K562 (cell line): Measurements from ENCODE around the gene ZKSCAN1. TPM values are rescaled to one million over a fixed set of nuclear protein-coding genes. Genes with fewer than 3 reads are reported as not detected.
A peak's percentile ranks its signal among the peaks of the same experiment; 100 is the strongest.

Experiments
- ATF3 ChIP-seq, 2 experiments: fragments of 450-650 bp in 1 of 2; sonication (generic) in 1 of 2; formaldehyde crosslinking in 1 of 2; IDR thresholded peaks in 1 of 2; conservative IDR thresholded peaks in 1 of 2; 2 replicates each; pipeline versions ENCODE4 v1.6.1 to v1.8.1; 2016 to 2023; ENCODE audit warnings: mild to moderate bottlenecking in 2 of 2, moderate library complexity in 2 of 2, inconsistent platforms in 1 of 2, missing genetic modification reagents in 1 of 2
- CBX3 ChIP-seq, 2 experiments: IDR thresholded peaks; 1 replicate in 1 of 2; 2 replicates in 1 of 2; pipeline ENCODE4 v1.6.1; 2012; ENCODE audit warnings: inconsistent platforms in 2 of 2, low read length in 2 of 2, borderline replicate concordance in 1 of 2, control low read depth in 1 of 2
- CBX5 ChIP-seq: IDR thresholded peaks from 2 replicates; pipeline ENCODE4 v1.6.1; 2014; ENCODE audit warnings: low read depth, borderline replicate concordance
- E2F5 ChIP-seq: sonication (generic); formaldehyde crosslinking; IDR thresholded peaks from 2 replicates; pipeline ENCODE4 v1.8.0; 2022; ENCODE audit warnings: mild to moderate bottlenecking, missing genetic modification reagents
- ELK3 ChIP-seq: fragments of 450-650 bp; formaldehyde crosslinking; IDR thresholded peaks from 2 replicates; pipeline ENCODE4 v1.4.0; 2020; ENCODE audit warnings: mild to moderate bottlenecking
- EP400 ChIP-seq: fragments of 450-650 bp; IDR thresholded peaks from 2 replicates; pipeline ENCODE4 v1.6.1; 2017; ENCODE audit warnings: antibody characterized with exemption, mild to moderate bottlenecking, moderate library complexity
- HLTF ChIP-seq: fragments of 450-650 bp; IDR thresholded peaks from 2 replicates; pipeline ENCODE4 v1.6.1; 2016
- KDM1A ChIP-seq, 2 experiments: fragments of 450-650 bp; IDR thresholded peaks; 2 replicates each; pipeline ENCODE4 v1.6.1; 2016; ENCODE audit warnings: mild to moderate bottlenecking in 2 of 2
- MXI1 ChIP-seq: IDR thresholded peaks from 2 replicates; pipeline ENCODE4 v1.6.1; 2011; ENCODE audit warnings: low read depth, mild to moderate bottlenecking, improper control_type of control experiment, low read length
- NR2C2 ChIP-seq, 2 experiments: fragments of 200-800 bp in 1 of 2; sonication (Bioruptor generic) in 1 of 2; sonication (generic) in 1 of 2; formaldehyde crosslinking in 1 of 2; IDR thresholded peaks; 2 replicates each; pipeline versions ENCODE4 v1.6.1 to v1.8.0; 2016 to 2022; ENCODE audit warnings: mild to moderate bottlenecking in 1 of 2, missing compliant biosample characterization in 1 of 2, missing genetic modification characterization in 1 of 2, missing genetic modification reagents in 1 of 2
- POLR2AphosphoS5 ChIP-seq: IDR thresholded peaks from 2 replicates; pipeline ENCODE4 v1.6.1; 2011; ENCODE audit warnings: mild to moderate bottlenecking, low read depth, low read length, moderate library complexity; ENCODE audit not compliant: control insufficient read depth, insufficient read depth
- RBM25 ChIP-seq: fragments of 200-400 bp; formaldehyde crosslinking; IDR thresholded peaks from 2 replicates; pipeline ENCODE4 v1.6.1; 2018; ENCODE audit warnings: low read length, low read depth, moderate library complexity; ENCODE audit not compliant: severe bottlenecking
- RBM34 ChIP-seq: fragments of 200-400 bp; formaldehyde crosslinking; IDR thresholded peaks from 2 replicates; pipeline ENCODE4 v1.6.1; 2018; ENCODE audit warnings: low read length, borderline replicate concordance; ENCODE audit not compliant: insufficient read depth
- TEAD4 ChIP-seq, 2 experiments: sonication (generic) in 1 of 2; formaldehyde crosslinking in 1 of 2; IDR thresholded peaks; 2 replicates each; pipeline versions ENCODE4 v1.6.1 to v1.8.0; 2012 to 2022; ENCODE audit warnings: borderline replicate concordance in 1 of 2, inconsistent platforms in 1 of 2, low read length in 1 of 2, mild to moderate bottlenecking in 1 of 2, missing genetic modification reagents in 1 of 2
- VEZF1 ChIP-seq: fragments of 200-800 bp; sonication (Bioruptor generic); IDR thresholded peaks from 2 replicates; pipeline ENCODE4 v1.6.1; 2017; ENCODE audit warnings: missing genetic modification characterization, missing compliant biosample characterization
- ZNF280A ChIP-seq: fragments of 450-650 bp; IDR thresholded peaks from 2 replicates; pipeline ENCODE4 v1.6.1; 2018; ENCODE audit warnings: mild to moderate bottlenecking, low read depth; ENCODE audit not compliant: partially characterized antibody
- polyA plus RNA-seq, 8 experiments: library from polyadenylated mRNA; depleted of rRNA in 4 of 8; stranded (reverse) in 5 of 8; unstranded in 3 of 8; fragments of >200 nt; fragmentation: Nextera tagmentation in 2 of 8; fragmentation: Illumina TruSeq in 1 of 8; extraction: Ambion mirVana in 2 of 8; extraction: Trizol in 1 of 8; gene quantifications; 2 replicates each; pipeline versions ENCODE4 v1.2.1 to v1.2.3, GENCODE V29; 2011 to 2014; ENCODE audit warnings: inconsistent platforms in 1 of 8, missing spikeins in 1 of 8
- total RNA-seq, 7 experiments: library from RNA; depleted of rRNA in 6 of 7; stranded (reverse); fragments of >200 nt in 6 of 7; fragmentation: Illumina TruSeq in 2 of 7; extraction: Trizol in 2 of 7; gene quantifications; 2 replicates each; pipeline versions ENCODE4 v1.2.1 to v1.2.3, GENCODE V29; 2011 to 2021; ENCODE audit warnings: low replicate concordance in 1 of 7

Gene ZKSCAN1
- total and polyA plus RNA-seq, 9 of the 15 experiments (the other 6 are each of a cell fraction or from before 2014, with no cell fraction given) = 5.3 to 43.0 (median 23.2) TPM

- TF ChIP-seq VEZF1 (0 out of 2 replicates have a peak, but pooled peaks have one; percentile 17), POLR2AphosphoS5 (0 out of 2 replicates have a peak, but pooled peaks have one; percentile 11), RBM34 (no peak), HLTF (no peak), TEAD4 (IDR thresholded peaks at IDR 0.05; ENCODE audit: low read length) (peak; percentile 67), TEAD4 (CRISPR knock-in tag; IDR thresholded peaks at IDR 0.05; ENCODE audit: borderline replicate concordance) (no peak), ELK3 (no peak), MXI1 (no peak), E2F5 (no peak), CBX5 (peak; percentile 92; the same call in 1 of the 2 replicates), NR2C2 (CRISPR knock-in tag; IDR thresholded peaks at IDR 0.05) (no peak), NR2C2 (tag; IDR thresholded peaks at IDR 0.05) (no peak), EP400 (0 out of 2 replicates have a peak, but pooled peaks have one; percentile 22), ATF3 (IDR thresholded peaks at IDR 0.05) (no peak), ATF3 (CRISPR knock-in tag; conservative IDR thresholded peaks at IDR 0.05) (no peak), CBX3 (IDR thresholded peaks at IDR 0.05; ENCODE audit: borderline replicate concordance in 1 of 2, low read length in 2 of 2) (peak in 1 of 2 experiments; percentile 98; a peak in 2 of 3 replicates), RBM25 (peak; percentile 85), ZNF280A (peak; percentile 99), KDM1A (IDR thresholded peaks at IDR 0.05) (peak in 1 of 2 experiments; percentile 12; a peak in 1 of 4 replicates)
Measured at GRCh38 chr7:100071018-100071723, 55.8 kb downstream of the ZKSCAN1 start (continued).
